Stimulated activated naive CD4-positive, alpha-beta T cell treated with Interleukin-2 at 50 U/mL for 16 hours (primary cell): Measurements from ENCODE around the gene FAM3D.
"Not testable (repeated sequence)": the region's sequence is repeated elsewhere in the genome, so short reads cannot be mapped to it uniquely, and the experiment has no call there.

Source experiments
- DNase-seq: peaks from one replicate; lab custom pipeline; 2025; lab: John Stamatoyannopoulos, UW

The FAM3D gene

GRCh38 chr3:58666683-58667082, at the start of gene FAM3D:
Gene FAM3D (minus strand): TSS chr3:58666774. CDS start chr3:58655563, 11,211 bp downstream.
- no peak for DNase-seq

- DNase-seq = no peak
Observed at GRCh38 chr3:58713715-58714401, 47.3 kb upstream of the FAM3D start.

- DNase-seq = no peak
Observed at GRCh38 chr3:58711871-58712270, 45.3 kb upstream of the FAM3D start.

GRCh38 chr3:58708983-58709382, 42.4 kb upstream of the FAM3D start:
- DNase-seq = not testable (repeated sequence)

- no peak for DNase-seq
Observed at GRCh38 chr3:58708116-58708791, 41.7 kb upstream of the FAM3D start.

GRCh38 chr3:58707390-58707930, 40.9 kb upstream of the FAM3D start:
- DNase-seq = no peak

- no peak for DNase-seq
Observed at GRCh38 chr3:58706395-58707167, 40.0 kb upstream of the FAM3D start.

GRCh38 chr3:58704745-58705144, 38.2 kb upstream of the FAM3D start:
- DNase-seq = no peak

- DNase-seq = not testable (repeated sequence)
Observed at GRCh38 chr3:58704304-58704703, 37.7 kb upstream of the FAM3D start.

- DNase-seq = no peak
Observed at GRCh38 chr3:58698246-58698645, 31.7 kb upstream of the FAM3D start.

GRCh38 chr3:58697561-58697960, 31.0 kb upstream of the FAM3D start:
- no peak for DNase-seq

- DNase-seq = not testable (repeated sequence)
Observed at GRCh38 chr3:58696813-58697212, 30.2 kb upstream of the FAM3D start.

- DNase-seq = no peak
Observed at GRCh38 chr3:58696093-58696492, 29.5 kb upstream of the FAM3D start.

- DNase-seq = not testable (repeated sequence)
Observed at GRCh38 chr3:58695284-58695683, 28.7 kb upstream of the FAM3D start.

GRCh38 chr3:58693940-58694850, 27.6 kb upstream of the FAM3D start:
- no peak for DNase-seq

- no peak for DNase-seq
Observed at GRCh38 chr3:58692484-58692883, 25.9 kb upstream of the FAM3D start.

- DNase-seq = no peak
Observed at GRCh38 chr3:58691997-58692396, 25.4 kb upstream of the FAM3D start.

GRCh38 chr3:58690490-58690889, 23.9 kb upstream of the FAM3D start:
- no peak for DNase-seq

- no peak for DNase-seq
Observed at GRCh38 chr3:58688574-58688973, 22.0 kb upstream of the FAM3D start.

GRCh38 chr3:58686847-58687246, 20.3 kb upstream of the FAM3D start:
- no peak for DNase-seq

GRCh38 chr3:58685641-58686040, 19.1 kb upstream of the FAM3D start:
- DNase-seq = no peak

- no peak for DNase-seq
Observed at GRCh38 chr3:58683466-58683865, 16.9 kb upstream of the FAM3D start.
